Endothelial cell of umbilical vein (primary cell): ENCODE measurements around the gene TTLL10.

Experiments
- EZH2 ChIP-seq: IDR thresholded peaks from 2 replicates; pipeline ENCODE4 v1.6.1; 2012; ENCODE audit warnings: borderline replicate concordance, low read depth, mild to moderate bottlenecking, moderate library complexity, low read length, inconsistent platforms; ENCODE audit not compliant: severe bottlenecking
- FOS ChIP-seq: IDR thresholded peaks from 2 replicates; pipeline ENCODE4 v1.6.1; 2011; ENCODE audit warnings: mild to moderate bottlenecking, low read length, moderate library complexity, borderline replicate concordance; ENCODE audit not compliant: insufficient read depth
- GATA2 ChIP-seq: IDR thresholded peaks from 2 replicates; pipeline ENCODE4 v1.7.0; 2011; ENCODE audit warnings: low read depth, mild to moderate bottlenecking, moderate library complexity, mixed read lengths, low read length; ENCODE audit not compliant: insufficient read length, insufficient read depth
- JUN ChIP-seq: IDR thresholded peaks from 2 replicates; pipeline ENCODE4 v1.6.1; 2011; ENCODE audit warnings: borderline replicate concordance, low read depth; ENCODE audit not compliant: insufficient read length, insufficient read depth
- MYC ChIP-seq: IDR thresholded peaks from one replicate; pipeline ENCODE4 v1.6.1; 2011; ENCODE audit warnings: mild to moderate bottlenecking, low read depth, low read length
- POLR2A ChIP-seq: IDR thresholded peaks from 2 replicates; pipeline ENCODE4 v1.6.1; 2012; ENCODE audit warnings: low read depth, mild to moderate bottlenecking, control low read depth, low read length
- POLR2AphosphoS5 ChIP-seq: IDR thresholded peaks from 2 replicates; pipeline ENCODE4 v1.6.1; 2012; ENCODE audit warnings: low read depth, mild to moderate bottlenecking, control low read depth, low read length, moderate library complexity; ENCODE audit not compliant: insufficient read depth
- TF ChIP-seq, protein P1 (sequence below), 2 donors: IDR thresholded peaks; 1 replicate in 1 of 2; 2 replicates in 1 of 2; pipeline ENCODE4 v1.5.1; 2011; ENCODE audit warnings: low read length in 2 of 2, mild to moderate bottlenecking in 2 of 2, moderate library complexity in 2 of 2, control low read depth in 1 of 2, inconsistent platforms in 1 of 2, low read depth in 1 of 2; ENCODE audit not compliant: insufficient read depth in 1 of 2; ENCODE audit errors: extremely low read depth in 1 of 2
- TF ChIP-seq, protein P2 (sequence below): IDR thresholded peaks from 2 replicates; pipeline ENCODE4 v1.6.1; 2011; ENCODE audit not compliant: insufficient read depth, insufficient read length

DNA sequence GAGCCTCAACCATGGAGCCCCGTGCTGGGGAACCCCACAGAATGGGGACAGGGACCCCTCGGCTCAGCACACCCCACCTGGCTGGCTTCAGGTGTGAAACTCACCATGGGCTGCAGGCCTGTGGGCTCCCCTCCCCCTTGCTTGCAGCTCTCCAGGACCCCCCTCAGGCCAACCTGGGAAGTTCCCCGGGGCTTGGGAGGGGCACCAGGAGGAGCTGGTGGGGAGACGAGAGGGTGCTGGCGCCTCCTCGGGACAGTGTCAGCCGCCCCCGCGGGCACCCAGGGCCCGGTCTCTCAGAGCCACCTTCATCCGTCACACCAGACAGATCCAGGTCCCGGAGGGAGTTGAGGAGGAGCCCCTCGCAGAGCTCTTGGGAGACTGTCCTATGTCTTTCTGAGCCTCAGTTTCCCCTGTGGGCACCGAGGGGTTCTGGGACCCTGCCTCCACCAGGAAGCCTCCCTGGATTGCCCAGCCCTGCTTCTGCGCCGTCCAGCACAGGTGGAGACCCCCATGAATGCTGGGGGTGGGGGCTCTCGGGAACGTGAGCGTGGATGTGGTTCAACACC, 33.4 kb downstream of the TTLL10 start:
- no peak for TF ChIP-seq FOS
- TF ChIP-seq POLR2AphosphoS5, result no peak
- TF ChIP-seq, protein P1, sequence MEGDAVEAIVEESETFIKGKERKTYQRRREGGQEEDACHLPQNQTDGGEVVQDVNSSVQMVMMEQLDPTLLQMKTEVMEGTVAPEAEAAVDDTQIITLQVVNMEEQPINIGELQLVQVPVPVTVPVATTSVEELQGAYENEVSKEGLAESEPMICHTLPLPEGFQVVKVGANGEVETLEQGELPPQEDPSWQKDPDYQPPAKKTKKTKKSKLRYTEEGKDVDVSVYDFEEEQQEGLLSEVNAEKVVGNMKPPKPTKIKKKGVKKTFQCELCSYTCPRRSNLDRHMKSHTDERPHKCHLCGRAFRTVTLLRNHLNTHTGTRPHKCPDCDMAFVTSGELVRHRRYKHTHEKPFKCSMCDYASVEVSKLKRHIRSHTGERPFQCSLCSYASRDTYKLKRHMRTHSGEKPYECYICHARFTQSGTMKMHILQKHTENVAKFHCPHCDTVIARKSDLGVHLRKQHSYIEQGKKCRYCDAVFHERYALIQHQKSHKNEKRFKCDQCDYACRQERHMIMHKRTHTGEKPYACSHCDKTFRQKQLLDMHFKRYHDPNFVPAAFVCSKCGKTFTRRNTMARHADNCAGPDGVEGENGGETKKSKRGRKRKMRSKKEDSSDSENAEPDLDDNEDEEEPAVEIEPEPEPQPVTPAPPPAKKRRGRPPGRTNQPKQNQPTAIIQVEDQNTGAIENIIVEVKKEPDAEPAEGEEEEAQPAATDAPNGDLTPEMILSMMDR (IDR thresholded peaks at IDR 0.05; ENCODE audit: extremely low read depth in 1 of 2, insufficient read depth in 1 of 2, low read depth in 1 of 2, low read length in 2 of 2), result no peak
- TF ChIP-seq POLR2A, result no peak
- TF ChIP-seq, protein P2, sequence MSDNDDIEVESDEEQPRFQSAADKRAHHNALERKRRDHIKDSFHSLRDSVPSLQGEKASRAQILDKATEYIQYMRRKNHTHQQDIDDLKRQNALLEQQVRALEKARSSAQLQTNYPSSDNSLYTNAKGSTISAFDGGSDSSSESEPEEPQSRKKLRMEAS, result no peak
- TF ChIP-seq EZH2, result no peak
- TF ChIP-seq JUN, result no peak
- TF ChIP-seq MYC, result no peak
- no peak for TF ChIP-seq GATA2
